H1 (cell line): ENCODE data around the gene BTBD7. TPM values are rescaled to one million over a fixed set of nuclear protein-coding genes. Genes with fewer than 3 reads are reported as not detected.

ENCODE experiments used
- CTCF ChIA-PET: fragments of 300-600 bp; sonication (Branson Sonifier 250); formaldehyde crosslinking; loops from one replicate; lab custom pipeline; 2021; ENCODE audit not compliant: partially characterized antibody; lab: Charles Lee
- POLR2A ChIA-PET: fragments of 300-600 bp; sonication (Branson Sonifier 250); formaldehyde crosslinking; loops from one replicate; lab custom pipeline; 2021; ENCODE audit warnings: inconsistent platforms; ENCODE audit not compliant: partially characterized antibody; lab: Charles Lee
- DNase-seq, 2 experiments: peaks; one replicate each; pipeline versions ENCODE4 v3.0.0 to v3.0.0-alpha.2; 2010 to 2022; ENCODE audit warnings: low spot score in 2 of 2, low read depth in 1 of 2, mixed read lengths in 1 of 2
- FAIRE-seq: peaks from 2 replicates; lab custom pipeline; 2011; peaks lifted over from hg19 to GRCh38; lab: Jason Lieb, UNC
- H2AFZ ChIP-seq: 2 replicates; pipeline ENCODE4 v1.8.1; 2012; ENCODE audit warnings: low read length, inconsistent platforms
- H2AK5ac ChIP-seq: 2 replicates; pipeline ENCODE4 v1.6.1; 2013; ENCODE audit warnings: low read depth, low read length
- H2BK120ac ChIP-seq: replicated peaks from 2 replicates; pipeline ENCODE3; 2013; ENCODE audit warnings: low read depth, low read length, inconsistent platforms
- H2BK12ac ChIP-seq: 2 replicates; pipeline ENCODE4 v1.6.1; 2013; ENCODE audit warnings: low read depth, low read length
- H2BK15ac ChIP-seq: 2 replicates; pipeline ENCODE4 v1.6.1; 2013; ENCODE audit warnings: low read length
- H2BK20ac ChIP-seq: 2 replicates; pipeline ENCODE4 v1.6.1; 2013; ENCODE audit warnings: low read length
- H2BK5ac ChIP-seq: 2 replicates; pipeline ENCODE4 v1.6.1; 2013; ENCODE audit warnings: low read depth, low read length
- H3K14ac ChIP-seq: 2 replicates; pipeline ENCODE4 v1.6.1; 2013; ENCODE audit warnings: inconsistent platforms; ENCODE audit not compliant: insufficient read length
- H3K18ac ChIP-seq: 2 replicates; pipeline ENCODE4 v1.6.1; 2013; ENCODE audit warnings: low read length; ENCODE audit errors: extremely low read depth
- H3K23ac ChIP-seq: 2 replicates; pipeline ENCODE4 v1.6.1; 2013; ENCODE audit warnings: inconsistent platforms; ENCODE audit not compliant: insufficient read length
- H3K23me2 ChIP-seq: 2 replicates; pipeline ENCODE4 v1.6.1; 2013; ENCODE audit warnings: low read depth, low read length
- H3K27ac ChIP-seq: 2 replicates; pipeline ENCODE4 v1.6.1; 2011; ENCODE audit warnings: low read depth, low read length, inconsistent platforms
- H3K27me3 ChIP-seq, 4 experiments: replicated peaks in 1 of 4; 1 replicate in 1 of 4; 2 replicates in 3 of 4; pipeline versions ENCODE4 v1.6.1 to v1.8.1; 2011 to 2013; ENCODE audit warnings: low read length in 3 of 4, mild to moderate bottlenecking in 3 of 4, inconsistent platforms in 2 of 4, mixed read lengths in 2 of 4, moderate library complexity in 1 of 4; ENCODE audit not compliant: control insufficient read depth in 3 of 4, insufficient read depth in 3 of 4; ENCODE audit errors: extremely low read depth in 1 of 4
- H3K36me3 ChIP-seq, 4 experiments: 2 replicates each; pipeline versions ENCODE4 v1.6.1 to v1.8.1; 2011 to 2013; ENCODE audit warnings: mild to moderate bottlenecking in 4 of 4, low read length in 3 of 4, moderate library complexity in 2 of 4, control low read depth in 1 of 4, inconsistent platforms in 1 of 4; ENCODE audit not compliant: insufficient read depth in 4 of 4, control insufficient read depth in 2 of 4
- H3K4ac ChIP-seq: replicated peaks from 2 replicates; pipeline ENCODE3; 2013; ENCODE audit warnings: low read length, low read depth, mixed read lengths, inconsistent platforms; ENCODE audit not compliant: insufficient read length
- H3K4me1 ChIP-seq, 4 experiments: replicated peaks in 1 of 4; 1 replicate in 1 of 4; 2 replicates in 3 of 4; pipeline versions ENCODE4 v1.6.1 to v1.8.1; 2011 to 2013; ENCODE audit warnings: low read length in 3 of 4, inconsistent platforms in 2 of 4, mixed read lengths in 1 of 4; ENCODE audit not compliant: insufficient read depth in 4 of 4, control insufficient read depth in 3 of 4
- H3K4me2 ChIP-seq, 2 experiments: 2 replicates each; pipeline versions ENCODE4 v1.6.1 to v1.8.1; 2011 to 2013; ENCODE audit warnings: low read depth in 2 of 2, low read length in 2 of 2, control low read depth in 1 of 2, inconsistent platforms in 1 of 2, mild to moderate bottlenecking in 1 of 2; ENCODE audit not compliant: insufficient read depth in 1 of 2
- H3K4me3 ChIP-seq, 4 experiments: fragments of 200-600, 300-600 bp in 1 of 4; sonication (generic), shearing (Covaris generic), sonication (Bioruptor Twin) in 1 of 4; 2 replicates each; pipeline versions ENCODE4 v1.5.1 to v1.8.1; 2011 to 2016; ENCODE audit warnings: low read length in 4 of 4, low read depth in 3 of 4, control low read depth in 2 of 4, inconsistent platforms in 2 of 4, mild to moderate bottlenecking in 2 of 4, mixed read lengths in 1 of 4, moderate library complexity in 1 of 4; ENCODE audit not compliant: insufficient read depth in 2 of 4; ENCODE audit errors: extremely low read depth in 1 of 4
- H3K56ac ChIP-seq: replicated peaks from 2 replicates; pipeline ENCODE3; 2013; ENCODE audit warnings: low read depth, mild to moderate bottlenecking, mixed read lengths, low read length, inconsistent platforms; ENCODE audit not compliant: insufficient read length
- H3K79me1 ChIP-seq: 2 replicates; pipeline ENCODE4 v1.6.1; 2013; ENCODE audit warnings: low read depth, low read length, control low read depth
- H3K79me2 ChIP-seq, 2 experiments: 2 replicates each; pipeline versions ENCODE4 v1.6.1 to v1.8.1; 2012 to 2013; ENCODE audit warnings: low read length in 2 of 2, mild to moderate bottlenecking in 2 of 2, inconsistent platforms in 1 of 2; ENCODE audit not compliant: insufficient read depth in 2 of 2, control insufficient read depth in 1 of 2
- H3K9ac ChIP-seq, 4 experiments: replicated peaks in 1 of 4; 1 replicate in 1 of 4; 2 replicates in 3 of 4; pipeline versions ENCODE4 v1.6.1 to v1.8.1; 2011 to 2013; ENCODE audit warnings: low read depth in 3 of 4, low read length in 3 of 4, control low read depth in 2 of 4, mild to moderate bottlenecking in 2 of 4, moderate library complexity in 2 of 4, inconsistent platforms in 1 of 4; ENCODE audit errors: extremely low read depth in 1 of 4
- H3K9me3 ChIP-seq, 2 experiments: 2 replicates each; pipeline versions ENCODE4 v1.6.1 to v1.8.1; 2012 to 2013; ENCODE audit warnings: mild to moderate bottlenecking in 2 of 2, moderate library complexity in 2 of 2, control low read depth in 1 of 2, inconsistent platforms in 1 of 2, low read depth in 1 of 2, low read length in 1 of 2, mixed read lengths in 1 of 2; ENCODE audit not compliant: insufficient read depth in 2 of 2
- H4K20me1 ChIP-seq, 2 experiments: replicated peaks in 1 of 2; 2 replicates each; pipeline versions ENCODE3 to v1.8.1; 2011 to 2013; ENCODE audit warnings: inconsistent platforms in 2 of 2, low read length in 2 of 2, mild to moderate bottlenecking in 1 of 2; ENCODE audit not compliant: insufficient read depth in 2 of 2, control insufficient read depth in 1 of 2
- H4K5ac ChIP-seq: 2 replicates; pipeline ENCODE4 v1.6.1; 2013; ENCODE audit warnings: low read length, low read depth, mixed read lengths, inconsistent platforms; ENCODE audit not compliant: insufficient read length
- H4K8ac ChIP-seq: 2 replicates; pipeline ENCODE4 v1.8.0; 2013; ENCODE audit warnings: mild to moderate bottlenecking, moderate library complexity, low read length, inconsistent platforms; ENCODE audit not compliant: insufficient read depth; ENCODE audit errors: extremely low read depth
- H4K91ac ChIP-seq: replicated peaks from 2 replicates; pipeline ENCODE3; 2013; ENCODE audit warnings: low read length, mixed read lengths, inconsistent platforms; ENCODE audit not compliant: insufficient read length
- BCL11A ChIP-seq, 2 experiments: IDR thresholded peaks; one replicate each; pipeline ENCODE4 v1.6.1; 2011; ENCODE audit warnings: low read depth in 2 of 2, low read length in 2 of 2, mild to moderate bottlenecking in 2 of 2
- CBX5 ChIP-seq: fragments of 300-800, 300-1000 bp; sonication (generic); IDR thresholded peaks from 2 replicates; pipeline ENCODE4 v1.7.1; 2016; ENCODE audit warnings: antibody characterized with exemption, low read length, low read depth
- CEBPB ChIP-seq: IDR thresholded peaks from 2 replicates; pipeline ENCODE4 v1.6.1; 2012; ENCODE audit warnings: low read depth, low read length
- CHD1 ChIP-seq: IDR thresholded peaks from 2 replicates; pipeline ENCODE4 v1.6.1; 2012; ENCODE audit warnings: low read depth, low read length, improper control_type of control experiment
- GABPA ChIP-seq: IDR thresholded peaks from 2 replicates; pipeline ENCODE4 v1.6.1; 2011; ENCODE audit warnings: mild to moderate bottlenecking, low read length, moderate library complexity, borderline replicate concordance; ENCODE audit not compliant: insufficient read depth
- JUN ChIP-seq: IDR thresholded peaks from 2 replicates; pipeline ENCODE4 v1.6.1; 2011; ENCODE audit warnings: low read depth, mild to moderate bottlenecking, improper control_type of control experiment, low read length
- KDM1A ChIP-seq: fragments of 200-600, 300-600 bp; sonication (generic); IDR thresholded peaks from 2 replicates; pipeline ENCODE4 v1.7.1; 2016; ENCODE audit warnings: mild to moderate bottlenecking, low read length, borderline replicate concordance
- RBBP5 ChIP-seq: IDR thresholded peaks from 2 replicates; pipeline ENCODE4 v1.7.1; 2012; ENCODE audit warnings: low read depth, mild to moderate bottlenecking, inconsistent platforms, low read length, moderate library complexity, borderline replicate concordance
- WGBS, 2 experiments: shearing (Covaris generic) in 1 of 2; methylation state at CpG; one replicate each; pipeline versions ENCODE4 v1.1.6 to v1.1.7; 2013 to 2015; ENCODE audit warnings: low lambda C conversion rate in 2 of 2, mixed read lengths in 2 of 2, inconsistent platforms in 1 of 2, low coverage in 1 of 2, missing lambda C conversion rate in 1 of 2; ENCODE audit not compliant: insufficient replicate concordance in 2 of 2, insufficient coverage in 1 of 2, insufficient read length in 1 of 2; ENCODE audit errors: extremely low coverage in 1 of 2, missing lambda C conversion rate in 1 of 2; 5-methylcytosine and 5-hydroxymethylcytosine counted together
- polyA plus RNA-seq, 7 experiments: library from polyadenylated mRNA; depleted of rRNA in 3 of 7; stranded (reverse) in 5 of 7; unstranded in 2 of 7; fragments of >200 nt in 5 of 7; fragments of 200-250 nt in 2 of 7; gene quantifications; 1 replicate in 5 of 7; 2 replicates in 1 of 7; 4 replicates in 1 of 7; pipeline versions ENCODE4 v1.2.1 to v1.2.3, GENCODE V29; 2011 to 2013; ENCODE audit warnings: missing spikeins in 2 of 7, mixed read lengths in 2 of 7
- total RNA-seq: library from RNA; stranded (reverse); fragmentation: NEBNext Ultra II Directional; extraction: Animal tissue kit (Norgen Biotek cat#: 25700); gene quantifications from 2 replicates; pipeline ENCODE4 v1.2.1, GENCODE V29; 2021

BTBD7 gene
- total and polyA plus RNA-seq, 2 of the 8 experiments (the other 6 are each of a cell fraction or from before 2014, with no cell fraction given) = 12.1 to 46.1 TPM

GRCh38 chr14:93323600-93324174 lies 9.1 kb downstream of the BTBD7 start:
- H3K27me3 ChIP-seq = no peaks in the 10 kb centered on the region
- H3K23me2 ChIP-seq = no peaks in the 10 kb centered on the region
- no peak overlapping the region for H3K9ac ChIP-seq
- H3K4ac ChIP-seq = no peak overlapping the region
- H3K79me2 ChIP-seq = peaks cover 9 to 98% of the 10 kb centered on the region in 2 experiments
- H4K91ac ChIP-seq = no peak overlapping the region
- ChIA-PET POLR2A (no interaction called here), CTCF (no interaction called here)
- no peak overlapping the region for H3K4me3 ChIP-seq
- H3K4me2 ChIP-seq = no peak overlapping the region
- no peak overlapping the region for H2BK20ac ChIP-seq
- 95% methylated on average over 4 of the region's 4 CpGs; no CpG with 5 or more reads in 1 of the 2 experiments for WGBS, 2 experiments
- H3K4me1 ChIP-seq = peaks cover 0 to 11% (median 3%) of the 10 kb centered on the region in 4 experiments; a peak in 6 of 7 replicates
- H3K79me1 ChIP-seq = peaks cover 11% of the 10 kb centered on the region; the same call in 1 of the 2 replicates
- no peak overlapping the region for H2BK5ac ChIP-seq
- no peak overlapping the region for H2AFZ ChIP-seq
- H3K23ac ChIP-seq = no peak overlapping the region
- H3K36me3 ChIP-seq = no peaks in the 10 kb centered on the region
- H3K27ac ChIP-seq = no peak overlapping the region
- no peak overlapping the region for H2AK5ac ChIP-seq
- no peak overlapping the region for H4K5ac ChIP-seq
- H2BK12ac ChIP-seq = no peak overlapping the region
- H4K8ac ChIP-seq = no peak overlapping the region
- TF ChIP-seq CHD1 (no peak), CEBPB (no peak), BCL11A (IDR thresholded peaks at IDR 0.05; ENCODE audit: low read depth in 2 of 2, low read length in 2 of 2) (no peak), CBX5 (no peak), RBBP5 (no peak), GABPA (no peak), JUN (no peak), KDM1A (no peak)
- no peak overlapping the region for H3K56ac ChIP-seq
- DNase-seq (no peak), FAIRE-seq (no peak)
- peaks cover 2 to 15% of the 10 kb centered on the region in 2 experiments for H4K20me1 ChIP-seq
- H3K18ac ChIP-seq = no peak overlapping the region
- H2BK15ac ChIP-seq = no peak overlapping the region
- no peaks in the 10 kb centered on the region for H3K9me3 ChIP-seq
- no peak overlapping the region for H3K14ac ChIP-seq
- H2BK120ac ChIP-seq = no peak overlapping the region
